Tibial artery (tissue), 4 donors: ENCODE results near the gene CCR5AS.
"Not testable (repeated sequence)": the region's sequence is repeated elsewhere in the genome, so short reads cannot be mapped to it uniquely, and the experiment has no call there.

Source experiments
- DNase-seq, 2 donors: peaks; one replicate each; pipeline ENCODE4 v3.0.0-alpha.2; 2019
- H3K27ac ChIP-seq, 2 donors: fragments of 200-600 bp; sonication (generic) in 1 of 2; 1 replicate in 1 of 2; 2 replicates in 1 of 2; pipeline ENCODE4 v1.5.1; 2018 to 2019; ENCODE audit warnings: mild to moderate bottlenecking in 1 of 2
- H3K27me3 ChIP-seq, 2 donors: fragments of 200-600 bp; sonication (generic) in 1 of 2; one replicate each; pipeline versions ENCODE4 v1.5.1 to v1.6.0; 2016 to 2019
- H3K36me3 ChIP-seq, 3 donors: fragments of 200-600 bp; sonication (generic) in 2 of 3; one replicate each; pipeline ENCODE4 v1.5.1; 2016 to 2019; ENCODE audit warnings: mild to moderate bottlenecking in 2 of 3
- H3K4me1 ChIP-seq, 4 donors: fragments of 200-600 bp; sonication (generic) in 2 of 4; 1 replicate in 3 of 4; 2 replicates in 1 of 4; pipeline ENCODE4 v1.5.1; 2016 to 2019
- H3K4me3 ChIP-seq, 2 donors: fragments of 200-600 bp; sonication (generic) in 1 of 2; 1 replicate in 1 of 2; 2 replicates in 1 of 2; pipeline ENCODE4 v1.5.1; 2018 to 2019; ENCODE audit warnings: mild to moderate bottlenecking in 2 of 2
- H3K9me3 ChIP-seq, 3 donors: fragments of 200-600 bp; sonication (generic) in 1 of 3; one replicate each; pipeline ENCODE4 v1.5.1; 2016 to 2019
- intact Hi-C: fragments of 100-400 bp; cut with DNase I; formaldehyde crosslinking; loops from one replicate; pipeline ENCODE4 v1.15.0; 2023; ENCODE audit warnings: low total_unique reads
- TF ChIP-seq, protein P1 (sequence below), 2 experiments: fragments of 200-600 bp in 1 of 2; fragments of 450-650 bp in 1 of 2; IDR thresholded peaks; one replicate each; pipeline ENCODE4 v1.5.1; 2017 to 2019; ENCODE audit warnings: antibody characterized with exemption in 2 of 2, mild to moderate bottlenecking in 1 of 2, moderate library complexity in 1 of 2

Gene CCR5AS

DNA sequence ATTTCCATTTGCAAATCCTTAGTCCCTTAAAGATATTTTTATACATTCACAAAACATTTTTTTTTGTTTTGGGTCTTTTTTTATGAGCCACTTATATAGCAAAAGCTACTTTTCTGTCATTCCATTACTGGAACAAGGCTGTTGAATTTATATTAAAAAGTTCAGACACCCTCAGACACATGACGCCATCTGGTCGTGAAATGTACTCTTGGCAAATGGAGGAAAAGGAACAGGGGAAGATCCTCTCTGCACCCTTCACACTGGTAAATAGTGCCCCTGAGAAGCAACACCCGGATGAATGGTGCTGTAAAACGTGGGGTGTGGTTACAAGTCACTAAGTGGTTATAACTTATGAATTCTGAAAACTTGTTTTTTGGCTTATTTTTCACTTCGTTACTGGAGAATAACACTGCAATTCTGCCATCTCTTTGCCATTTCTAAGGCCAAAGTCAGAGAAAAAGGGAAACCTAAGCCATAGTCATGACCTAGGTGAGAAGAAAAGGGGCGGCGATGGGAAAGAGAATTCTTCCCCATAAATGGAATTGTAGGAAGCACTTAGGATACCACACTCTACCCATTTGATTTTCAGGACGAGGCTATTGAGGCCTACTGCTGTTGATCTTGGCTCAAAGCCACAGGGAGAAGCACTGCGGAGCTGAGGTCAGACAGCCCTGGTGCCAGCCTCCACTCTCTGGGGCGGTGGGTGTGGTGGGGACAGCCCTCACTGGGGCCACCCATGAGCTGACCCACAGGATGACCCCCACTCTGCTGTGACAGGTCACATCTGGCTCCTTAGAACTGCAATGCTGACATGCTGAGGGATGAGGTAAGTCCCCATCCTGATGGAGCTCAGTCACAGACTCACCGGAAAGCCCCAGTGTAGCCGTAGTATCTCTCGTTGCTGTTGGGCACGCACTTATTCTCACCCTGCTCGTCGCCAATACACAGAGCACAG is 36.0 kb upstream of the CCR5AS start:
- intact Hi-C loops, result loop anchor here (5.0 kb wide), 1 partner anchor 911 kb away; no protein-coding TSS in a partner anchor
- Histone ChIP-seq H3K4me3 (no peak overlapping the region), H3K9me3 (no peaks in the 10 kb centered on the region), H3K36me3 (no peaks in the 10 kb centered on the region), H3K27me3 (no peaks in the 10 kb centered on the region), H3K27ac (no peak overlapping the region), H3K4me1 (peaks cover 0 to 5% (median 0%) of the 10 kb centered on the region in 4 donors)
- TF ChIP-seq, protein P1, sequence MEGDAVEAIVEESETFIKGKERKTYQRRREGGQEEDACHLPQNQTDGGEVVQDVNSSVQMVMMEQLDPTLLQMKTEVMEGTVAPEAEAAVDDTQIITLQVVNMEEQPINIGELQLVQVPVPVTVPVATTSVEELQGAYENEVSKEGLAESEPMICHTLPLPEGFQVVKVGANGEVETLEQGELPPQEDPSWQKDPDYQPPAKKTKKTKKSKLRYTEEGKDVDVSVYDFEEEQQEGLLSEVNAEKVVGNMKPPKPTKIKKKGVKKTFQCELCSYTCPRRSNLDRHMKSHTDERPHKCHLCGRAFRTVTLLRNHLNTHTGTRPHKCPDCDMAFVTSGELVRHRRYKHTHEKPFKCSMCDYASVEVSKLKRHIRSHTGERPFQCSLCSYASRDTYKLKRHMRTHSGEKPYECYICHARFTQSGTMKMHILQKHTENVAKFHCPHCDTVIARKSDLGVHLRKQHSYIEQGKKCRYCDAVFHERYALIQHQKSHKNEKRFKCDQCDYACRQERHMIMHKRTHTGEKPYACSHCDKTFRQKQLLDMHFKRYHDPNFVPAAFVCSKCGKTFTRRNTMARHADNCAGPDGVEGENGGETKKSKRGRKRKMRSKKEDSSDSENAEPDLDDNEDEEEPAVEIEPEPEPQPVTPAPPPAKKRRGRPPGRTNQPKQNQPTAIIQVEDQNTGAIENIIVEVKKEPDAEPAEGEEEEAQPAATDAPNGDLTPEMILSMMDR (IDR thresholded peaks at IDR 0.05), result no peak
- no peak for DNase-seq

DNA sequence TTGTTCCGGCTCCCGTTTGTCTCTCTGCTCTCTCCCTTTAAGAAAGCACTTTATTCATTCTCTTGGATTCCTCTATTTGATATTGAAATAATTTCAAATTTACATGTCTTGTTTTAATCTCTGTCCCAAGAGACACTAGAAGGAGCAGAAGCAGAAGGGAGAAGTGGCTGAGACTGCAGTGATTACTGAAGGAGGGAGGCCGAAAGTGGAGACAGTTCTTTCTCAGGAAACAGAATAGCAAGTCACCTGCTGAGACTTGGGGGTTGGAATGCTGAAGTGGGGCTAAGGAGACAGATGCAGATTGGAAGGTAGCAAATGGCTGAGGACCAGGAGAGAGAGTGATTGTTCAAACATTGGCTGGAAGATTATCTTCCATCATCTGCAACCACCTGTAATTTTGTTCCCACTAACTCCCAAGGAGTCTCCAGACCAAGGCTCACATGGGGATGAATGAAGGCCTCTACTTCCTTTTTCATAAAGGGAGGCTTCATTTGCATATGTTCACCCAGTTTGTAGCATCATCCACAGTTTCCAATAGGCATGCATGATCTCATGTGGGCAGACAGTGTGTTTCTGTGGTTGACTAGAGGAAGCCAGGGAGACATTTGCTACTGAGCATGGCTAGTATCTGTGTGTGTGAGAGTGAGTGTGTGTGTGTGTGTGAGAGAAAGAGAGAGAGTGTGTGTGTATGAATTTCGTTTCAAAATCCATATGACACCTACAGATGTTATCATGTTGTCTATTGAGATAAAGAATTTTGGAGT is 33.8 kb upstream of the CCR5AS start:
- Histone ChIP-seq H3K27ac (no peak overlapping the region), H3K4me1 (peaks cover 0 to 5% (median 0%) of the 10 kb centered on the region in 4 donors), H3K36me3 (no peaks in the 10 kb centered on the region), H3K4me3 (no peak overlapping the region), H3K9me3 (no peaks in the 10 kb centered on the region), H3K27me3 (no peaks in the 10 kb centered on the region)
- intact Hi-C loops, result loop anchor here (5.0 kb wide), 1 partner anchor 908 kb away; no protein-coding TSS in a partner anchor
- DNase-seq, result no peak
- TF ChIP-seq, protein P1 (IDR thresholded peaks at IDR 0.05), result no peak

DNA sequence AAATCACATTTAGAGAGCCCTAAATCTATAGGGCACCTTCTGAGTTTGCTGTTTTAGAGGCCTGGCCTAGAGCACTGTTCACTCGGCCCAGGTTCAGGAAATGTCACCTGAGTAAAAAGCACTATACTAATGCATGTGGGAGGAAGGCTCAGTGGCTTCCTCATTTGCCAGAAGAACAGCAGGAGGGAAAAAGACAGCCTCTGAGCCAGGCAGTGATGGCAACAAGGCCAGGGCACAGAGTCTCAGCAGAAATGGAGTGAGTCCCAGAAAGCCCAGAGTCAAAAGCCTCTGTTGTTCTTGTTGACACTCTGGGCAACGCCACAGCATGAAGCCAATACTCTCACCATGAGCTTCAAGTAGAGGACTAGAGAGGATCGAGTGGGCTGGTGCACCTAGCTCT is 32.0 kb upstream of the CCR5AS start:
- intact Hi-C loops, result no loop called here
- TF ChIP-seq, protein P1 (IDR thresholded peaks at IDR 0.05), result no peak
- Histone ChIP-seq H3K4me3 (no peak overlapping the region), H3K9me3 (no peaks in the 10 kb centered on the region), H3K27ac (no peak overlapping the region), H3K36me3 (no peaks in the 10 kb centered on the region), H3K4me1 (peaks cover 0 to 5% (median 0%) of the 10 kb centered on the region in 4 donors), H3K27me3 (no peaks in the 10 kb centered on the region)
- DNase-seq, result no peak

DNA sequence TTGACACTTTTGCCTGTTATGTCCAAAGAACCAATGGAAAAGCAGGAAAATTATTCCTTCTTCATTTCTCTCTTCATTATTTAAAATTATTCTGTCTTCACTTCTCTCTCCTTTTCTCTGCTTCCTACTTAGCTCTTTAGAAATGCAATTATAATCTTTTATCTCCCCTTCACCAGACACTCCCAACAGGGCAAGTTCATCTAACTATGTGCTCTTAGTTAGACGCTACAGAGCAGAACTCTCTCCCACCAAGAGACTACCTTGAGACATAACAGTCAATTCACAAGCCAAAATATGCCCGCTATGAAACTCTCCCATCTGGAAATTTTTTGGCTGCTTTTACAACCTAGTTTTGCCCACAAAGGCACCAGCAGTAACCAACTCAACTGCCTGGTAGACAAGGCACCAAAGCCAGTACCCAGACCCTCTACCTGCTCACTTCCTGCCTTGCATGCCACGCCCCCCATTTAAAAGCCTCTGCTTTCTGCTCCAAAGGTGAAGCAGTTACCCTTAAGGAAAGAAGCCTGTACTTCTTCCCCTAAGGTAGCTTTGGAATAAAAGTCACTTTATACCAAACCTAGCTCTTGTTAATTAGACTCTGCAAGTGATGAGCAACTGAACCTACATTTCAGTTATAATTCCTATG is 28.3 kb upstream of the CCR5AS start:
- no peak for DNase-seq
- no peaks in the 10 kb centered on the region for H3K27me3 ChIP-seq
- H3K9me3 ChIP-seq, result no peaks in the 10 kb centered on the region
- intact Hi-C loops, result no loop called here
- H3K4me1 ChIP-seq, result no peaks in the 10 kb centered on the region
- TF ChIP-seq, protein P1 (IDR thresholded peaks at IDR 0.05), result no peak
- no peak overlapping the region for H3K4me3 ChIP-seq
- H3K36me3 ChIP-seq, result no peaks in the 10 kb centered on the region
- H3K27ac ChIP-seq, result no peak overlapping the region

DNA sequence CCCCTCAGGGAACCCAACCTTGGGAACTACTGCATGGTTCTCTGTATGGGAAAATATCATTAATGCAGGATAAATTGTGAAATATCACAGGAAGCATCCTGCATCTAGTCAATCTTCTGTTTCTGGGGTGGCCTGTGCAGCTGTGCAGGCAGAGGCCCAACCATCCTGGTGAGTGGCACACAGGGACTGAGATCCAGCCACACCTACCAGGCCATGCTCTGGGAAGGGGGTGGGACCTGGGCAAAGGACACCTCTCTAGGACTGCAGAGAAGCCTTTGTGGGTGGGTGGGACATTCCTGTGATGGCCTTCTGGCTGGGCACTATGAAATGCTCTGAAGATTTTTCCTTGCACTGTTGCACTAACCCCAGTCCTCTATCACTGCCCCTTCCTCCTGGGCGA is 27.0 kb upstream of the CCR5AS start:
- DNase-seq, result no peak
- no peak overlapping the region for H3K4me3 ChIP-seq
- no peaks in the 10 kb centered on the region for H3K4me1 ChIP-seq
- TF ChIP-seq, protein P1 (IDR thresholded peaks at IDR 0.05), result no peak
- H3K27ac ChIP-seq, result no peak overlapping the region
- intact Hi-C loops, result no loop called here
- H3K9me3 ChIP-seq, result no peaks in the 10 kb centered on the region
- H3K27me3 ChIP-seq, result no peaks in the 10 kb centered on the region
- no peaks in the 10 kb centered on the region for H3K36me3 ChIP-seq

DNA sequence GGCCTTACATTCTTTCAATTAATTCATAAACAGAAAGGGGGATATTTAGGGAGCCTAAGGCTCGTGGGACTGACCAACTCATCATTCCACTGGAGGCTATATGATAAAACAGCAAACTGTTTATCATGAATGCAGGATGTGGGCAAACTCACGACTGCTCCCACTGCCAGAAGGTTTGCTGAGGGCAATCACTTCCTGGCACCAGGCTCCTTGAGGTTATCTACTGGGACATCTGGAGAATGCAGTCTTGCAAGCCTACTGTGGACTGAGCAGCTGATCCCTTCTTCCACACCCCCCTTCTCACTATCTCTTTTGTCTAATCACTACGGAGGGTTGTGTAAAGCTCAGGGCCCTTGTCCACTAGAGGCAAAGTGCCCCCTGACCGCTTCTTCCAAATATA is 26.3 kb upstream of the CCR5AS start:
- H3K27ac ChIP-seq, DNase-seq, H3K4me3 ChIP-seq, H3K36me3 ChIP-seq, H3K27me3 ChIP-seq, intact Hi-C loops, H3K9me3 ChIP-seq, H3K4me1 ChIP-seq: not testable (repeated sequence)

DNA sequence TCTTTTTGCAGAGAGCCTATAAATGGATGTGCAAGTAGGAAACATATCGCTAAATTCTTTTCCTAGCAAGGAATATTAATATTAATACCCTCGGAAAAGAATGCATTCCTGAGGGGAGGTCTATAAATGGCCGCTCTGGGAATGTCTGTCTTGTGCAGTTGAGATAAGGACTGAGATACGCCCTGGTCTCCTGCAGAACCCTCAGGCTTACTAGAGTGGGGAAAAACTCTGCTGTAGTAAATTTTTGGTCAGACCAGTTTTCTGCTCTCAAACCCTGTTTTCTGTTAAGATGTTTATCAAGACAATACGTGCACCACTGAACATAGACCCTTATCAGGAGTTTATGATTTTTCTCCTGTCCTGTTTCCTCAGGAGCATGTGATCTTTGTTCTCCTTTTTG is 25.0 kb upstream of the CCR5AS start:
- H3K27me3 ChIP-seq, H3K4me1 ChIP-seq, H3K36me3 ChIP-seq, H3K9me3 ChIP-seq, H3K27ac ChIP-seq, DNase-seq, intact Hi-C loops, H3K4me3 ChIP-seq: not testable (repeated sequence)

DNA sequence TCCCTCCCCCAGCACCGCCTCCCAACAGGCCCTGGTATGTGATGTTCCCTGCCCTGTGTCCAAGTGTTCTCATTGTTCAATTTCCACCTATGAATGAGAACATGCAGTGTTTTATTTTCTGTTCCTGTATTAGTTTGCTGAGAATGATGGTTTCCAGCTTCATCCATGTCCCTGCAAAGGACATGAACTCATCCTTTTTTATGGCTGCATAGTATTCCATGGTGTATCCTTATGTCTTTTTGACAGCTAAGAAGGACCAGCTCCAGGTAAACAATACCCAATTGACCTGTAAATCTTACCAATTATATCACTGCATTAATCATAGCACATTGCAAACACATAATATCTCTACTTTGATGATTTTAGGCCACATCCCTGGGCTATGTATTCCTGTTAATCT is 24.0 kb upstream of the CCR5AS start:
- H3K36me3 ChIP-seq, H3K4me1 ChIP-seq, H3K27ac ChIP-seq, H3K9me3 ChIP-seq, intact Hi-C loops, H3K27me3 ChIP-seq, H3K4me3 ChIP-seq, DNase-seq: not testable (repeated sequence)
